ENCODE data around the gene FOXO1.

DNA sequence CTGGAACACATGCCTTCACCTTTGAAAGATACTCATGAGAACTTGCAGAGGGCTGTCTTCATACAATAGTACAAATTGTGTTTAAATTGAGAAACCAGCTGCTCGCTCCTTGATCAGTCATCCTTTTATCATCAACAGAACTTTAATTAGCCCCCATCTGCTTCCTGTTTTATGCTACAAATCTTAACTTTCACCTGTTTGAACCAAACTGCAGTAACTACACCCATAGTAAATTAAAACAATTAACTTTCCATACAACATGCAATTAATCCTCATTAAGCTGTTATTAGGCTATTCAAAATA lies 85.2 kb downstream of the FOXO1 start:
- TF ChIP-seq, protein P1, sequence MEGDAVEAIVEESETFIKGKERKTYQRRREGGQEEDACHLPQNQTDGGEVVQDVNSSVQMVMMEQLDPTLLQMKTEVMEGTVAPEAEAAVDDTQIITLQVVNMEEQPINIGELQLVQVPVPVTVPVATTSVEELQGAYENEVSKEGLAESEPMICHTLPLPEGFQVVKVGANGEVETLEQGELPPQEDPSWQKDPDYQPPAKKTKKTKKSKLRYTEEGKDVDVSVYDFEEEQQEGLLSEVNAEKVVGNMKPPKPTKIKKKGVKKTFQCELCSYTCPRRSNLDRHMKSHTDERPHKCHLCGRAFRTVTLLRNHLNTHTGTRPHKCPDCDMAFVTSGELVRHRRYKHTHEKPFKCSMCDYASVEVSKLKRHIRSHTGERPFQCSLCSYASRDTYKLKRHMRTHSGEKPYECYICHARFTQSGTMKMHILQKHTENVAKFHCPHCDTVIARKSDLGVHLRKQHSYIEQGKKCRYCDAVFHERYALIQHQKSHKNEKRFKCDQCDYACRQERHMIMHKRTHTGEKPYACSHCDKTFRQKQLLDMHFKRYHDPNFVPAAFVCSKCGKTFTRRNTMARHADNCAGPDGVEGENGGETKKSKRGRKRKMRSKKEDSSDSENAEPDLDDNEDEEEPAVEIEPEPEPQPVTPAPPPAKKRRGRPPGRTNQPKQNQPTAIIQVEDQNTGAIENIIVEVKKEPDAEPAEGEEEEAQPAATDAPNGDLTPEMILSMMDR (IDR thresholded peaks at IDR 0.05; ENCODE audit: insufficient read depth, low read length, poor library complexity, severe bottlenecking), result no peak
- TF ChIP-seq EZH2phosphoT487 (conservative IDR thresholded peaks at IDR 0.05; ENCODE audit: low read length), result no peak

All from SU-DHL-6 (cell line).